SU-DHL-6 (cell line): ENCODE measurements around the gene UHRF1.
"Not testable (repeated sequence)": the region's sequence is repeated elsewhere in the genome, so short reads cannot be mapped to it uniquely, and the experiment has no call there.

Source experiments
- H2AFZ ChIP-seq: fragments of 200-600 bp; sonication (generic); 2 replicates; pipeline ENCODE4 v1.6.1; 2014; ENCODE audit warnings: low read depth, mild to moderate bottlenecking, moderate library complexity, mixed read lengths, antibody characterized with exemption, low read length; ENCODE audit not compliant: severe bottlenecking
- H3F3A ChIP-seq: fragments of 200-600 bp; shearing (Covaris generic); 2 replicates; pipeline ENCODE4 v1.6.0; 2016; ENCODE audit warnings: antibody characterized with exemption, mild to moderate bottlenecking; ENCODE audit not compliant: insufficient read depth
- H3K27ac ChIP-seq: fragments of 200-600 bp; sonication (generic); 2 replicates; pipeline ENCODE4 v1.5.1; 2016; ENCODE audit warnings: low read depth, mild to moderate bottlenecking, low read length, moderate library complexity, mixed read lengths
- H3K27me3 ChIP-seq: fragments of 200-600 bp; sonication (generic), shearing (Covaris generic); 2 replicates; pipeline ENCODE4 v1.6.0; 2014; ENCODE audit warnings: mild to moderate bottlenecking, low read length
- H3K36me3 ChIP-seq: fragments of 200-600 bp; sonication (generic); 2 replicates; pipeline ENCODE4 v1.6.1; 2014; ENCODE audit warnings: mild to moderate bottlenecking, low read length, mixed read lengths
- H3K4me2 ChIP-seq: fragments of 300-600, 200-600 bp; shearing (Covaris generic), sonication (generic); 2 replicates; pipeline ENCODE4 v1.6.0; 2014; ENCODE audit warnings: low read length, low read depth, mild to moderate bottlenecking; ENCODE audit not compliant: poor library complexity, severe bottlenecking
- H3K4me3 ChIP-seq: fragments of 200-600 bp; sonication (generic); 2 replicates; pipeline ENCODE4 v1.5.1; 2014; ENCODE audit warnings: antibody characterized with exemption, low read length, mild to moderate bottlenecking, mixed read lengths; ENCODE audit not compliant: insufficient read depth, poor library complexity, severe bottlenecking
- H3K79me2 ChIP-seq: fragments of 200-600 bp; sonication (generic); 2 replicates; pipeline ENCODE4 v1.6.1; 2014; ENCODE audit warnings: mild to moderate bottlenecking, low read length, moderate library complexity; ENCODE audit not compliant: insufficient read depth
- H3K9ac ChIP-seq: fragments of 200-600 bp; sonication (generic); 2 replicates; pipeline ENCODE4 v1.7.0; 2014; ENCODE audit warnings: mild to moderate bottlenecking, low read length
- H3K9me2 ChIP-seq: fragments of 200-600 bp; sonication (generic); replicated peaks from 2 replicates; pipeline ENCODE4 v1.6.1; 2014; ENCODE audit warnings: low read length; ENCODE audit not compliant: insufficient read depth
- H3K9me3 ChIP-seq: fragments of 200-600 bp; sonication (generic); 2 replicates; pipeline ENCODE4 v1.6.1; 2014; ENCODE audit warnings: low read length, mixed read lengths; ENCODE audit not compliant: insufficient read depth
- H4K20me1 ChIP-seq: fragments of 200-600 bp; sonication (generic); 2 replicates; pipeline ENCODE4 v1.6.1; 2014; ENCODE audit warnings: low read depth, mild to moderate bottlenecking, antibody characterized with exemption, low read length, moderate library complexity, mixed read lengths
- CTCF ChIP-seq: fragments of 200-600 bp; sonication (generic); IDR thresholded peaks from one replicate; pipeline ENCODE4 v1.5.1; 2017; ENCODE audit warnings: antibody characterized with exemption, mild to moderate bottlenecking, low read length, moderate library complexity; ENCODE audit not compliant: insufficient read depth, poor library complexity, severe bottlenecking
- EZH2phosphoT487 ChIP-seq: fragments of 200-600 bp; sonication (generic), shearing (Covaris generic); conservative IDR thresholded peaks from 2 replicates; pipeline ENCODE4 v1.6.1; 2018; ENCODE audit warnings: mild to moderate bottlenecking, antibody characterized with exemption, low read length, moderate library complexity, mixed read lengths

Gene UHRF1

DNA sequence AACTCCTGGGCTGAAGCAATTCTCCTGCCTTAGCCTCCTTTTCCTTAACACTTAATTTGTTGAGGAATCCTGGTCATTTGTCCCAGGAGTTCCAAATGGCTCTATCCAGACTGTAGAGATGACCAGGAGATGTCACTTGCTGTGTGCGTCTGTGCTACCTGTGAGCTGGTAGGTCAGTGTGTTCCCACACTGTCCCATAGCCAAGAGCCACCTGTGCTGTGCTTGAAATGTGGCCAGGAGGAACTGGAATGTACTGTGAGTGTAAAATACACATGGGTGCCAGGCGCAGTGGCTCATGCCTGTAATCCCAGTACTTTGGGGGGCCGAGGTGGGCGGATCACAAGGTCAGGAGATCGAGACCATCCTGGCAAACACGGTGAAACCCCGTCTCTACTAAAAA, 30.2 kb downstream of the UHRF1 start:
- no peak overlapping the region for H3K27ac ChIP-seq

GRCh38 chr19:4941638-4942169, 32.4 kb downstream of the UHRF1 start:
- H3K27ac ChIP-seq, H3K9ac ChIP-seq, H3K9me3 ChIP-seq, H3K4me3 ChIP-seq, H4K20me1 ChIP-seq, H3K9me2 ChIP-seq, H3F3A ChIP-seq, H3K4me2 ChIP-seq, H2AFZ ChIP-seq, H3K36me3 ChIP-seq, H3K27me3 ChIP-seq: not testable (repeated sequence)
- H3K79me2 ChIP-seq, result peaks cover 12% of the 10 kb centered on the region

More for the DNA sequence above, 30.2 kb downstream of the UHRF1 start:
- Histone ChIP-seq H3K9me3 (no peaks in the 10 kb centered on the region), H3K4me3 (no peak overlapping the region), H2AFZ (no peak overlapping the region), H3K9me2 (no peaks in the 10 kb centered on the region), H3K27me3 (no peaks in the 10 kb centered on the region), H3K36me3 (peaks cover 5% of the 10 kb centered on the region; the same call in 1 of the 2 replicates), H4K20me1 (0 out of 2 replicates have a peak, but pooled peaks cover 5% of the 10 kb centered on the region), H3K9ac (no peak overlapping the region), H3K4me2 (no peak overlapping the region), H3K79me2 (peaks cover 12% of the 10 kb centered on the region), H3F3A (no peaks in the 10 kb centered on the region)
- TF ChIP-seq CTCF (no peak), EZH2phosphoT487 (no peak)

- not testable (repeated sequence) for H3K9me2 ChIP-seq, H2AFZ ChIP-seq, H3K9me3 ChIP-seq, H3K27me3 ChIP-seq, H3F3A ChIP-seq, H3K4me2 ChIP-seq, H3K4me3 ChIP-seq, H3K9ac ChIP-seq, H3K79me2 ChIP-seq, H3K27ac ChIP-seq, H4K20me1 ChIP-seq
- H3K36me3 ChIP-seq, result peaks cover 17% of the 10 kb centered on the region; the same call in 1 of the 2 replicates
Measured at GRCh38 chr19:4950650-4951049, 41.3 kb downstream of the UHRF1 start.

DNA sequence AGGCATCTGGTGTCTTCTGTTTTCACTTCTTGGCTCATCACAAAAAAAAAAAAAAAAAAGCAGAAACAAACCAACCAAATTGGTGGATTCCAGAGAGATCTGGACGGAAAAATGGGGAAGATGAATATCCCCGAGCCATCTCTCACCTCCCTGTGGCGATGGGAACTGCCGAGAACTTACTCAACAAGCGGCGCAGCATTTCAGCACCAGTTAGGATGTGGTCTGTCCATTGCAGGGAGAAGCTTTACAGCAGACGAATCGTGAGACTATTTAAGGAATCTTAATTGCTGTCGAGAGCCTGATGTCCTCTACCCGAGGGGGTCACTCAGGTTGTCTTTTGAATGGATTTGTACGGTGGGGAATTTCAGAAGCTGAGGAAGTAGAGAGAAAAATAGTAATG, 42.4 kb downstream of the UHRF1 start:
- H3K9ac ChIP-seq, result no peak overlapping the region
- H2AFZ ChIP-seq, result no peak overlapping the region
- no peaks in the 10 kb centered on the region for H3K9me3 ChIP-seq
- H3K27ac ChIP-seq, result no peak overlapping the region
- no peaks in the 10 kb centered on the region for H3F3A ChIP-seq
- H4K20me1 ChIP-seq, result no peaks in the 10 kb centered on the region
- no peak overlapping the region for H3K4me3 ChIP-seq
- no peaks in the 10 kb centered on the region for H3K9me2 ChIP-seq
- no peaks in the 10 kb centered on the region for H3K27me3 ChIP-seq
- no peak overlapping the region for H3K4me2 ChIP-seq
- TF ChIP-seq CTCF (no peak), EZH2phosphoT487 (no peak)
- H3K36me3 ChIP-seq, result peaks cover 17% of the 10 kb centered on the region; the same call in 1 of the 2 replicates
- no peaks in the 10 kb centered on the region for H3K79me2 ChIP-seq
